ENCODE results near the gene SLC22A23.

The SLC22A23 gene

GRCh38 chr6:3438190-3439167 is 18.4 kb downstream of the SLC22A23 start:
- peaks cover 7% of the 10 kb centered on the region for H3K27me3 Mint-ChIP-seq
- H3K27ac Mint-ChIP-seq = no peak overlapping the region
- no peak overlapping the region for H3K4me3 Mint-ChIP-seq
- ATAC-seq (no peak), DNase-seq (no peak)
- H3K4me1 Mint-ChIP-seq = no peaks in the 10 kb centered on the region
- H3K9me3 Mint-ChIP-seq = no peaks in the 10 kb centered on the region

GRCh38 chr6:3433005-3433404 is 23.8 kb downstream of the SLC22A23 start:
- ATAC-seq (no peak), DNase-seq (no peak)
- H3K4me1 Mint-ChIP-seq = no peaks in the 10 kb centered on the region
- no peak overlapping the region for H3K4me3 Mint-ChIP-seq
- H3K9me3 Mint-ChIP-seq = no peaks in the 10 kb centered on the region
- H3K27ac Mint-ChIP-seq = no peak overlapping the region
- H3K27me3 Mint-ChIP-seq = peaks cover 7% of the 10 kb centered on the region

- Mint-ChIP-seq H3K27ac (no peak overlapping the region), H3K9me3 (no peaks in the 10 kb centered on the region), H3K4me3 (no peak overlapping the region), H3K27me3 (peaks cover 7% of the 10 kb centered on the region), H3K4me1 (no peaks in the 10 kb centered on the region)
- no peak for ATAC-seq
- DNase-seq = no peak
Measured at GRCh38 chr6:3432416-3432815, 24.4 kb downstream of the SLC22A23 start.

- Mint-ChIP-seq H3K27ac (no peak overlapping the region), H3K9me3 (no peaks in the 10 kb centered on the region), H3K4me1 (no peaks in the 10 kb centered on the region), H3K4me3 (no peak overlapping the region), H3K27me3 (peaks cover 7% of the 10 kb centered on the region)
- ATAC-seq = no peak
- no peak for DNase-seq
Measured at GRCh38 chr6:3431994-3432393, 24.9 kb downstream of the SLC22A23 start.

- Mint-ChIP-seq H3K4me1 (no peaks in the 10 kb centered on the region), H3K27me3 (no peaks in the 10 kb centered on the region), H3K9me3 (no peaks in the 10 kb centered on the region), H3K27ac (no peak overlapping the region), H3K4me3 (no peak overlapping the region)
- no peak for DNase-seq
- ATAC-seq = no peak
Measured at GRCh38 chr6:3429211-3429610, 27.6 kb downstream of the SLC22A23 start.

GRCh38 chr6:3428700-3429099 is 28.1 kb downstream of the SLC22A23 start:
- Mint-ChIP-seq H3K9me3 (no peaks in the 10 kb centered on the region), H3K27ac (no peak overlapping the region), H3K4me1 (no peaks in the 10 kb centered on the region), H3K4me3 (no peak overlapping the region), H3K27me3 (no peaks in the 10 kb centered on the region)
- ATAC-seq (no peak), DNase-seq (no peak)

GRCh38 chr6:3428247-3428646 is 28.6 kb downstream of the SLC22A23 start:
- no peaks in the 10 kb centered on the region for H3K9me3 Mint-ChIP-seq
- no peak overlapping the region for H3K4me3 Mint-ChIP-seq
- H3K4me1 Mint-ChIP-seq = no peaks in the 10 kb centered on the region
- no peaks in the 10 kb centered on the region for H3K27me3 Mint-ChIP-seq
- DNase-seq = no peak
- no peak overlapping the region for H3K27ac Mint-ChIP-seq
- ATAC-seq = no peak

GRCh38 chr6:3427687-3428085 is 29.2 kb downstream of the SLC22A23 start:
- no peak for DNase-seq
- no peak for ATAC-seq

GRCh38 chr6:3426927-3427686 is 29.7 kb downstream of the SLC22A23 start:
- peaks cover 9% of the 10 kb centered on the region for H3K27me3 Mint-ChIP-seq
- H3K27ac Mint-ChIP-seq = peak overlapping the region in 1 of 2 donors; percentile 86
- no peaks in the 10 kb centered on the region for H3K9me3 Mint-ChIP-seq
- ATAC-seq = no peak
- no peaks in the 10 kb centered on the region for H3K4me1 Mint-ChIP-seq
- DNase-seq = no peak
- H3K4me3 Mint-ChIP-seq = no peak overlapping the region

More at GRCh38 chr6:3427687-3428085, 29.2 kb downstream of the SLC22A23 start:
- Mint-ChIP-seq H3K9me3 (no peaks in the 10 kb centered on the region), H3K27me3 (peaks cover 3% of the 10 kb centered on the region), H3K27ac (peak overlapping the region in 1 of 2 donors; percentile 86), H3K4me1 (no peaks in the 10 kb centered on the region), H3K4me3 (no peak overlapping the region)

- Mint-ChIP-seq H3K27me3 (peaks cover 10% of the 10 kb centered on the region), H3K9me3 (no peaks in the 10 kb centered on the region), H3K4me3 (no peak overlapping the region), H3K4me1 (no peaks in the 10 kb centered on the region), H3K27ac (no peak overlapping the region)
- DNase-seq (no peak), ATAC-seq (no peak)
Measured at GRCh38 chr6:3426091-3426926, 30.5 kb downstream of the SLC22A23 start.

GRCh38 chr6:3425574-3425973 is 31.3 kb downstream of the SLC22A23 start:
- Mint-ChIP-seq H3K4me3 (no peak overlapping the region), H3K4me1 (no peaks in the 10 kb centered on the region), H3K27me3 (peaks cover 10% of the 10 kb centered on the region), H3K9me3 (no peaks in the 10 kb centered on the region), H3K27ac (no peak overlapping the region)
- ATAC-seq (no peak), DNase-seq (no peak)

GRCh38 chr6:3424185-3424927 is 32.5 kb downstream of the SLC22A23 start:
- Mint-ChIP-seq H3K4me3 (no peak overlapping the region), H3K9me3 (no peaks in the 10 kb centered on the region), H3K27ac (peak overlapping the region in 1 of 2 donors; percentile 41), H3K4me1 (no peaks in the 10 kb centered on the region), H3K27me3 (peaks cover 10% of the 10 kb centered on the region)
- ATAC-seq = no peak
- DNase-seq = no peak

GRCh38 chr6:3423439-3424184 is 33.2 kb downstream of the SLC22A23 start:
- peak overlapping the region in 1 of 2 donors; percentile 41 for H3K27ac Mint-ChIP-seq
- DNase-seq (no peak), ATAC-seq (no peak)
- no peak overlapping the region for H3K4me3 Mint-ChIP-seq
- H3K27me3 Mint-ChIP-seq = peaks cover 10% of the 10 kb centered on the region
- no peaks in the 10 kb centered on the region for H3K9me3 Mint-ChIP-seq
- no peaks in the 10 kb centered on the region for H3K4me1 Mint-ChIP-seq

GRCh38 chr6:3422435-3423070 is 34.3 kb downstream of the SLC22A23 start:
- H3K27me3 Mint-ChIP-seq = peaks cover 10% of the 10 kb centered on the region
- no peaks in the 10 kb centered on the region for H3K4me1 Mint-ChIP-seq
- no peak overlapping the region for H3K4me3 Mint-ChIP-seq
- DNase-seq = no peak
- no peak for ATAC-seq
- no peak overlapping the region for H3K27ac Mint-ChIP-seq
- no peaks in the 10 kb centered on the region for H3K9me3 Mint-ChIP-seq
